ENCODE results near the gene UNC5C. TPM values are rescaled to one million over a fixed set of nuclear protein-coding genes. Genes with fewer than 3 reads are reported as not detected.

UNC5C gene
- total RNA-seq, 1 experiment from 2014 or later = 1.0 TPM

GRCh38 chr4:95122001-95122400, 426.8 kb downstream of the UNC5C start:
- Mint-ChIP-seq H3K4me1 (0 out of 2 replicates have a peak, but pooled peaks cover 4% of the 10 kb centered on the region), H3K36me3 (no peaks in the 10 kb centered on the region), H3K27me3 (ENCODE audit: low read depth) (no peaks in the 10 kb centered on the region), H3K9me3 (no peaks in the 10 kb centered on the region), H3K4me3 (no peak overlapping the region), H3K27ac (no peak overlapping the region)
- no peak for DNase-seq (ENCODE audit: low spot score)
- POLR2A ChIA-PET = no interaction called here
- ATAC-seq = no peak
- TF ChIP-seq ZNF416 (CRISPR knock-in tag; IDR thresholded peaks at IDR 0.05) (no peak), GABPB1 (CRISPR knock-in tag; IDR thresholded peaks at IDR 0.05) (no peak), FOXJ3 (CRISPR knock-in tag; IDR thresholded peaks at IDR 0.05; ENCODE audit: borderline replicate concordance) (no peak), ZNF138 (CRISPR knock-in tag; conservative IDR thresholded peaks at IDR 0.05) (no peak), SMAD4 (CRISPR knock-in tag; IDR thresholded peaks at IDR 0.05) (no peak), ATF3 (CRISPR knock-in tag; conservative IDR thresholded peaks at IDR 0.05) (no peak)
- CTCF ChIA-PET = no interaction called here

GRCh38 chr4:95120456-95120855, 428.3 kb downstream of the UNC5C start:
- no peaks in the 10 kb centered on the region for H3K27me3 Mint-ChIP-seq (ENCODE audit: low read depth)
- no peak for ATAC-seq
- no peak for TF ChIP-seq CDX4 (CRISPR knock-in tag; IDR thresholded peaks at IDR 0.05; ENCODE audit: borderline replicate concordance)
- no peak for TF ChIP-seq CBFB (CRISPR knock-in tag; IDR thresholded peaks at IDR 0.05; ENCODE audit: low read depth)
- TF ChIP-seq FOXJ3 (CRISPR knock-in tag; IDR thresholded peaks at IDR 0.05; ENCODE audit: borderline replicate concordance) = no peak
- TF ChIP-seq RELA (CRISPR knock-in tag; IDR thresholded peaks at IDR 0.05; ENCODE audit: borderline replicate concordance) = no peak
- no peaks in the 10 kb centered on the region for H3K9me3 Mint-ChIP-seq
- ChIA-PET POLR2A (no interaction called here), CTCF (no interaction called here)
- no peak overlapping the region for H3K4me3 Mint-ChIP-seq
- H3K36me3 Mint-ChIP-seq = no peaks in the 10 kb centered on the region
- DNase-seq (ENCODE audit: low spot score) = no peak
- H3K4me1 Mint-ChIP-seq = 0 out of 2 replicates have a peak, but pooled peaks cover 4% of the 10 kb centered on the region
- H3K27ac Mint-ChIP-seq = no peak overlapping the region

GRCh38 chr4:95118497-95118896, 430.3 kb downstream of the UNC5C start:
- ATAC-seq (no peak), DNase-seq (ENCODE audit: low spot score) (no peak)
- Mint-ChIP-seq H3K27me3 (ENCODE audit: low read depth) (no peaks in the 10 kb centered on the region), H3K36me3 (no peaks in the 10 kb centered on the region), H3K4me1 (0 out of 2 replicates have a peak, but pooled peaks cover 4% of the 10 kb centered on the region), H3K27ac (no peak overlapping the region), H3K4me3 (no peak overlapping the region), H3K9me3 (no peaks in the 10 kb centered on the region)
- CTCF ChIA-PET = no interaction called here
- POLR2A ChIA-PET = no interaction called here
- no peak for TF ChIP-seq AR (CRISPR knock-in tag; IDR thresholded peaks at IDR 0.05)
- no peak for TF ChIP-seq ELF4 (CRISPR knock-in tag; IDR thresholded peaks at IDR 0.05; ENCODE audit: low read depth)
- TF ChIP-seq ZNF512 (CRISPR knock-in tag; IDR thresholded peaks at IDR 0.05; ENCODE audit: borderline replicate concordance) = no peak
- TF ChIP-seq MLX (CRISPR knock-in tag; IDR thresholded peaks at IDR 0.05) = no peak
- no peak for TF ChIP-seq ZNF423 (CRISPR knock-in tag; IDR thresholded peaks at IDR 0.05)
- TF ChIP-seq CTCF (IDR thresholded peaks at IDR 0.05) = no peak
- TF ChIP-seq E2F1 (CRISPR knock-in tag; IDR thresholded peaks at IDR 0.05) = no peak
- no peak for TF ChIP-seq ZNF121 (CRISPR knock-in tag; IDR thresholded peaks at IDR 0.05)
- TF ChIP-seq CBFB (CRISPR knock-in tag; IDR thresholded peaks at IDR 0.05; ENCODE audit: low read depth) = no peak
- no peak for TF ChIP-seq ZNF532 (CRISPR knock-in tag; IDR thresholded peaks at IDR 0.05; ENCODE audit: borderline replicate concordance)
